NCI-H1092 (cell line): ENCODE results near the gene DCLK2.

Experiments
- DNase-seq: peaks from one replicate; lab custom pipeline; 2025; lab: John Stamatoyannopoulos, UW

Gene DCLK2

DNA sequence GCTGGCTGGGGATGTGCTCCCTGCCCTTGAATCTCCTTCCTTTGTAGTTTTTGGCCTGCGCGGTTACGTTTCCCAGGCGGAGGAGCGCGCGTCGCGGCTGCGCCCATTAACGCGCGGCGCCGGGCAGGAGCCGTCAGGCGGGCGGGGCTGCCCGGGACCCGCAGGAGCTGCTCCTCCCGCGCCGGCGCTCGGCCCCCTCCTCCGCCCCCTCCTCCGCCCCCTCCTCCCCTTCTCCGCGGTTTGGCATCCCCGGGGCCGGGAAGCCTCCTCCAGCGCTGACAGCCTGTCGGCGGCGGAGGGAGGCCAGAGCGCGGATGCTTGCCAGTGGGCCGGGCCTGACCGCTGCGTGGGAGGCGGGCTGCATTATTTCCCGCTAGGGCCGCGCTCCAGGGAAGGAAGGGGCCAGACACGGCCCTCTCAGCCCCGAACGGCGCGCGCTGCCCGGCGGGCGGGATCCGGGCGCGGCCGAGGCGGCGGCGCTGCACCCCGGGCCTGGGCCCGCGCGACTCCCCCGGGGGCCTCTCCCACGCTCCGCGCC lies at the start of gene DCLK2:
Gene DCLK2, plus strand, starts transcription at position 405 of the 538 bp plus-strand sequence. CDS start 583 bp downstream, outside the sequence.
- peak; percentile 52 for DNase-seq

DNA sequence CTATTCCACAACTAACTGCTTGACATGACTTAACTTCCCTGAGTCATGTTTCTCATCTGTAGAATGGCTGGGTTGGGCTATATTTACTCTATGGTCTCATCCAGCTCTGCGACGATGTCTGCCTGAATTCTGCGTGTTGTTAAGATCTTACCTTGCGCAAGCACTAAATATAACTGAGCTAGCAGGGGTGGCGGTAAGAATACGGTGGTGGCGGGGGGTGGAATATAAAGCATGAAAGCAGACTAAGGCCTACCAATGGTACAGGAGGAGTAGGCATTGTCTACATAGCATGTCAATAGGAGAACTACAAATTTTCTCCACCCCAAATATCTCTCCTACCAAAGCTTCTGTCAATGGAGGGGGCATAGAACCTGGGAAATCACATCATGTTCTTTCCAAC lies 45.7 kb upstream of the DCLK2 start:
- no peak for DNase-seq

DNA sequence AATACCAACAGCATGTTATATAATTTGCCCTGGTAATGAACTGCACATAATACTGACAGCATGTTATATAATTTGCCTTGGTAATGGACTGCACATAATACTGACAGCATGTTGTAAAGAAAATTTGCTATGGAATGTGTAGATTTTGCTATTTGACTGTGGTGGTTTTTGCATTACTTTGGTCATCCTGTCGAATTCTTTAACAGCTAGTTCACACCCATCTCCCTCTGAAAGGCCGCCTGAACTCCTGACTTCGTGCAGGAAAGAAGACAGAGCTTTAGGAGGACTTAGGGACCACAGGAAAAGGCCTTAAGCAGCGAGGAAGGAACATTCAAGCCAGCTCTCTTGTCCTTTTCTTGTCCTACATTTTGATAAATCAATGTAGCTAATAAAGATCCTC lies 45.2 kb upstream of the DCLK2 start:
- no peak for DNase-seq

DNA sequence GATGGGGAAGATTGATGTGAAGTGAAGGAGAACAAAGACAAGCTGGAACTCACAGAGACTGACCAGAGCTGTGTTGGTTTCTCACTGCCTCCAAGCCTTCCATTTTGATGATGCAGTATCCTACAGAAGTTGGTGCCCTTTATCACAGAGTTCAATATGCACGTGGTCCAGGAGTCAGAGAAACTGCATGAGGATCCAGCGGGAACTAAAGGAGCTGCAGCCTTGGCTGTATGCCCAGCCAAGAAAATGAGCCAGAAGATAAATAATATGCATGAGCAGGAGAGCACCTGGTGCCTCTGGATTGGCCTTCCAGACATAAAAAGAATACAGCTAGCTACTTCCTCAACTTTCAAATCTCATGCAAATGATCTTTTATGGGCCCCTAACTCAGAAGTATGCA lies 44.3 kb upstream of the DCLK2 start:
- DNase-seq, result peak; percentile 16

DNA sequence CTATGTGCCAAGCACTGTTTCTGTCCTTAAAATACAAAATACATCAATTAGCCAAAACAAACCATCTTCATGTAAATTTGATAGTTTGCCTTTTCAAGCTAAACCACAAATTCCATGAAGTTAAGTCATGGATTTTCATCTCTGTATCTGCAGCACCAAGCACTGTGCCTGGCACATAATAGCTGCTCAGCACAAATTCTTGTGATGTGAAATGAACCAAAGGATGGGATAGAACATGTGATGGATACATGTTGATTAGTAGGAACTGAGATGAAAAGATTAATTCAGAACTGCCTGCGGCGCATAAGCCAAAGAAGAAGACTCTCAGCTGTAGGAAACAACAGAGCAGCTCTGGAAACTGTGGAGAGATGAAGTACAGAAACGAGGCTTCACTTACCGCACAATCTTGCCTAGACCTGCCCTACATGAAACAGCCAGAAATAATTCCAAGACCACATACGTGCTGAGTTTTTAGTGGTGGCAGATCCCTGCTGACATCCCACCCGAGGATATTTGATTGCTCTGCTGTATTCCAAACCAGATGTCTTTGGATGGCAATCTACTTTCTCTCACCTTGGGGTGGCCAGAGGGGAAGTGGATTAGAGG lies 40.9 kb upstream of the DCLK2 start:
- DNase-seq, result no peak

DNA sequence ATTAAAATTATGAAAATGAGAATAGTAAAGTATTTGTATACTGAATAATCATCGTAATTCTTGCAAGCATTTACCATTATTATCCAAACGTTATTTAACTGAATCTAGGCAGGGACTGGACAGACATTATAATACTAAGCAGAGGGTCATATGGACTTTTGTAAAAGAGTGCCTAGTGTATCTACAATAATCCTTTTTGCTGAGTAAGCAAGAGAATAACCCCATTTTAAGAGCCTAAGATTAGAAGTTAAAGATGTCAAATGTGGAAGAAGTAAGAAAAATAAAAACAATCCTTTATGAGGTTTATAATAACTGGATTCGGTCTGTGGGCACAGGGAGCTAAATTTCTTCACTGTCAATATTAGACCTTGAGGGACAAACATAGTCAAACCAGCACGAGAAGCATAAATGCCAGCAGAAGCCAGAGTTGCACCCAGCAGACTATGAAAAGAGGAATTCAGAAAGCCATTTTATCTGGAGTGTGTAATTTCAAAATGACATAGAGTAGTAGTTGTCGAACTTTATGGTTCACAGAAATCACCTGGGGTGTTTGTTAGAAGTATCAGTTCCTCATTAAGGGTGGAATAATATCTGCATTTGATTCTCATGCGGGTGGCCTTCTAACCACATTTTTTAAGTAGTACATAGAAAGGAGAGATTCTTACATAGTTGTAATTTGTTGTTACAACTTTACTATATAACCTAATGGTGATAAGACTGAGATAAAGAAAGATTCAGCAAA lies 39.7 kb upstream of the DCLK2 start:
- DNase-seq, result no peak

DNA sequence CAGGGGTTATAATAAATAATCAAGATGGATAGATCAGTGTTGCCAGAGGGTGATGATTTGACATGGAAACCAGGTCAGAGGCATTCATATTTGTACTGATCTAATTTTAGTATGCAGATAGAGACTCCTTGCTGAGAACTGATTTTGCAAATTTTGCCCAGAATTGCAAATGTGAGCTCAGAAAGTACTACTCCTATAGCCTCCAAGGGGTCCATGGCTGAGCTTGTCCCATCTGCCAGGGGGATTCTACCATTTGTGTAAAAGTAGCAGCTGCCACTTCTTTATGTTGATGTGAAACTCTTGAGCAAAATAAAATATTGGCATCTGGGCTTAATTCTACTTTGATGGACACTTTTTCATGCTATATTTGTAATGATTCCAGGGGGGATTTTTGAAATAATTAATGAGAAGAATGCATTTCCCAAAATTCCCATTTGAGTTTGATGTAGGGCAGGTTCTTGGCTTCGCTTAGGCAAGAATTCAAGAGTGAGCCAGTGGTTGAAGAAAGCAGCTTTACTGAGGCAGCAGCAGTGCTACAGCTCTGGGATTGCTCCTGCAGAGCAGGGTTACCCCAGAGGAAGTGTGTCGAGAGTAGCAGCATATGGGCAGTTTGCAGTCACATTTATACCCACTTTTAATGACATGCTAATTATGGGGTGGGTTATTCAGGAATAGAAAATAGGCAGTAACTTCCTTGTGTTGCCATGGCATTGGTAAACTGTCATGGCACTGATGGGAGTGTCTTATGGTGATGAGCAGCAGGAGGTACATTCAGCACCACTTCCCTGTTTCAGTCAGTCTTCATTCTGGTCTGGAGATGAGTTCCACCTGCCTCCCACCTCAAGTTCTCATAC lies 38.7 kb upstream of the DCLK2 start:
- DNase-seq, result no peak

DNA sequence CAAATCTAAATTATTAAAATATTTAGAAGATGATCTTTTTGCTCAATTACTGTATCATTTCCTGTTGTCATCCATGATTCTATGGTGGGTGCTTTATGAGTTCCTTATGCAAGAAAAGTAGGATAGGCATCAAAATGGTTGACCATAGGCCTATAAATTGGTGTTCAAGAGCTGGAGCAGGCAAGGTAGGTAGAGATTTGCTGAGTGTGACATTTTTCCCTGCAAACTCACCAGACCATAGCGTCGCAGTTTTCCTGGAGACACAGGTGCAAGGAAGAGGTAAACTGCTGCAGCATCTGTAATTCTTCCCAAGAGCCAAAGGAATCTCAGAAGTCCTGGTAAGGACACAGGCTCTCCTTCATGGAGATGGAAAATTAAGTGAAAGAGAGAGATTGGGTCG lies 33.7 kb upstream of the DCLK2 start:
- no peak for DNase-seq

DNA sequence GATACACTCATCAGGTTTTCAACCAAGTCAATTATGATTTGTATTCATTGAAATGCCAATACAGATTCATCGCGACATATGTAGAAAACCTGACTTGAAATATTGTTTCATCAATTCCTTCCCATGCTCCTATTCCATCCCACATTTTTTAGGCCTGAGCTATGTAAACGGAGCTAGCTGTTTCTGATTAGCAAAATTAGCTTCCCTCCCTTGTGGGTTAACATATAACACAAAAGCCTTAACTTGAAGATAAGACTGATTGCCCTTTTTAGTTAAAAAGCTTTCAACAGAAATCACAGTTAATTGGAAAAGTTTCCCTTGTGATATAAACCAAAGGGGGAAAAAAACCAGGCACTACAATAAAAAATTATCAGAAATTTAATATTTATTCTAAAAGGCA lies 32.8 kb upstream of the DCLK2 start:
- no peak for DNase-seq

DNA sequence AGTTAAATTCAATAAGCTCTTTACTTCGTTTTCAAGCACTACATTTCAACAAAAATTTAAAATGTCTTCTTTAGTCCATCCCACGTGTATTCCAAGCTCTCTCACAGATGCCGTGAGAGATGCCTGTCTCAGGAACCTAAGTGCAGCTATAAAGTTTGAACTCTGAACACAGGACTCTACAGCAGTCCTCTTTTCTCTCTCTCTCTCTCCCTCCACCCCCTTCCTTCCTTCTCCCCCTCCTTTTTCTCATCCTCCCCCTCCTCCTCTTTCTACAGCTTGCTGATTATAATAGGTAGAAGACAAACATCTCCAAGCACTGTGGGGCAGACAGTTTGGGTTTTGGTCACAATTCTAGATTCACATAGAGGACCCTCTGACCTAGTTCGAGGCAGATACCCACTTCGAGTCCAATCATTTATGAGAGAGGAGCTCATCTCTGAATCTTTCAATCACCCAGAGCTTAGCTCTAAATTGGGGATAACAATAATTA lies 31.5 kb upstream of the DCLK2 start:
- no peak for DNase-seq

DNA sequence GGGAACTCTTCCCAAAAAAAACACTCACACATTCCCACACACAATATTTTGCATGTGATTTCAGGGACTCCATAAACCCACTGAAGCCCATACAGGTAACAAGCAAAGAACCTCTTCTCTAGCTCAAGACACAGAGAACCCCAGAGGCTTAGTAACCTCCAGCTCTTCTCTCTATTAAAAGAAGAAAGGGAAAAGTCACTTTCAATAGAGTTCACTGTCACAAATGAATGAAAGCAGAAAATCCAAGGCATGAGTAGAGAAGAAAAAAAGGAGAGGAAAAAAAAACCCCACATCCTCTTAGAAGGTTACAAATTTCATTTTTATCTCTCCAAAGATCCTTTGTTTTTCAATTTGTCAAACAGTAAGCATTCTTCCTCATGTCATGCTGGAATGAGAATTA lies 30.7 kb upstream of the DCLK2 start:
- no peak for DNase-seq

DNA sequence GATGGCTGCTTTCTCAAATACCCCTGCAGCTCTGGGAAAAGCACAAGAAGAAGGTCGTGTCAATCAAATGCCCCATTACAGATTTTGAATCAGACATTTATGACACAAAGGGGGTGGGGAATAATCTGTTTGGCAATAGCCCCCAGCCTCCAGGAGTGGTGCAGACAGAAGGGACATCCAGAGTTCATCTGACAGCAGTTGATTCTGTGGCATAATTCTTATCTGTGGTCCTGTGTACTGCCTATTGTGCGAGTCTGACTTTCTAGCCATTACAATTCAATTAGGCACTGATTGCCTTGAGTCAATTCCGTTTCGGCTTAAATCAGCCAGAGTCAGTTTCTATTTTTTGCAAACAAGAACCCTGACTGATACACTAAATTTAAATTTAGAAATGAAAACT lies 28.6 kb upstream of the DCLK2 start:
- DNase-seq, result no peak

DNA sequence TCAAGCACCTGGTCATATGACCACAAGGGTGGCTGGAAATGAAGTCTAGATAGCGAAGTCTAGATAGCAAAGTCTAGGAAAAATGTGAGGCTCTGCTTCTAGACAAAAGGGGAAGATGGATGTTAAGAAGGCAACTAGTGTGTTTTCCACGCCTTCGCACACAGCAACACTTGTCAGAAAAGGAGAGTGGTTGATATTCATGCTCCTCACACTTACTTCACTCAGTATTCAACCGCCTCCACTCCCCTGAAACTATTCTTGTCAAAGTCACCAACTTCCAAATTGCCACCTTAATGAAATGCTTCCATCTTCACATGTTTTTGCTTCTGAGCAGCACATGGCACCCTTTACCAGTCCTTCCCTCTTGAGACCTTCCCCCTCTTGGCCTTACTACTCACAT lies 27.7 kb upstream of the DCLK2 start:
- no peak for DNase-seq

DNA sequence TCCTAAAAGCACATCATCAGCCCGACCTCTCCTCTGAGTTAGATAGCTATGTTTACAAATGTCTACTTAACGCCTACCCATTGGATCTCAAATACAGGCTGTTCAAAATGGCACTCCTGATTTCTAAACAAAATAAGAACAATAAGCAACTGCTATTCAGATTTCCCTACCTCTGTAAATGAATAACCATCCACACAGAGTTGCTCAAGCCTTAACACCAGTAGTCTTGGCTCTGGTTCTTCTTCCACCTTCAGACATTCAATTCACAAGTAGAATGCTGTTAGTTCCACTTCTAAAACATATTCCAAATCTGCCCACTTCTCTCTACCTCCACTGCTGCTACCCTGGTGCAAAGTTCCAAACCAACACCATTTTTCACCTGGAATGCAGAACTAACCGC lies 27.1 kb upstream of the DCLK2 start:
- no peak for DNase-seq

DNA sequence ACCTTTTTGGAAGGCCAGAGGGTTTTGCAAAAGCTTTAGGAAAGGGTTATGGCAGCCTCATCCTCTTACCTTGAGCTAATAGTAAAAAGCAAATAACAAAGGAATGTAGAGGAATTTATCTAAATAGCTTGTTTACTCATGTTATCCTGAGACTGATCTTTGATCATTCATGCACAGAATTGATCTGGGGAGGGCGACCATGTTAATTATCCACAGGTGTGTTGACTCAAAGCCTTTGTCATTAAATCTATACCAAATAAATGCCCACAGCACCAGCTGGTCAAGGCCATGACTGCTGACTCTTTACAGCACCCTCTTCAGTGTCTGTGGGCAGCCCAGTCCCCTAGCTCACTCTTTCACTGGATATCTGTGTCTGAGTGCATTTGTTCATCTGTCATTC lies 22.8 kb upstream of the DCLK2 start:
- DNase-seq, result no peak

DNA sequence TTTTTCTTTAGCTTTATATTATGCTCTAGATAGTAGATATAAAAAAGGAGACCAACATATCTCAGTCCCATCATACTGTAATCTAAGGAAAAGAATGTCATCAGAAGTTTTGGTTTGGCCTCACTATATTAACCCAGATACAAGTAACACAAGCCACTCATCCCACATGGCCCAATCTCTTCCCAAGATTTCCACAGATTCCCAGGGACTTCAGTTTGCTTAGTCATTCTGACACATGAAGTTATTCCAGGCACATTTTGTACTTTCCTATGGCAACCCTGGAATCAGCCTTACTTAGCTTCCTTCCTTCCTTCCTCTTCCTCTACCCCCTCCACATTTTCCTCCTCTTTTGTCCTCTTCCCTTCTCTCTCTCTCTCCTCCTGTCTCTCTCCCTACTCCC lies 21.7 kb upstream of the DCLK2 start:
- DNase-seq, result no peak

DNA sequence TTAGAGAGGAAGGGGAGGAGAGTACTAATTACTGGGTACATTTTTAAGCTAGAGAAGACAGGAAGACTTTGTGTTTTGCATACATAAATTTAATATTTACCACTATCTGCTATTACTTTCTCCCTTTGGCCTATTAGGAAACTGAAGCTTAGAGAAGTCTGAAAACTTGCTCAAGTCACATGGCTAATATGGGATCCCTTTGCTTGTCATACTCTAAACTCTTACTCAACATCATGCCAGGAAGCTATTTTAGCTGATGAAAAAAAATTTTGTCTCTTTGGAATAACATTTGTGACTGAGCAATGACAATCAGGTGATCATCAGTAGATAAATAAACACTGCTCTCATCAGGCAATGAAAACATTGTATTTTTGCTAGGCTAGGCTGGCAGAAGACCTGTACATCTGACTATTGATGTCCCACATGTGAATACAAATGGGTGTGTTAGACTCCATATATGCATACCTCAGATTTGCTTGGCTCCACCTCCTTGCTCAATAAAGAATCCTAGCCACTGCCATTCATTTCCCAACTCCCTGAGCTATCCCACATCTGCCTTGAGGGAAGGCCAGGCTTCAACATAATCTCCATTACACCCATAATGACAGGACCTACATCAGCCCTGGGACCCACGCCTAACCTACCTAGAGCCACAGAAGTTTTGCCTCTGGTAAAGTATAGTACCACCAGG lies 17.0 kb upstream of the DCLK2 start:
- no peak for DNase-seq

DNA sequence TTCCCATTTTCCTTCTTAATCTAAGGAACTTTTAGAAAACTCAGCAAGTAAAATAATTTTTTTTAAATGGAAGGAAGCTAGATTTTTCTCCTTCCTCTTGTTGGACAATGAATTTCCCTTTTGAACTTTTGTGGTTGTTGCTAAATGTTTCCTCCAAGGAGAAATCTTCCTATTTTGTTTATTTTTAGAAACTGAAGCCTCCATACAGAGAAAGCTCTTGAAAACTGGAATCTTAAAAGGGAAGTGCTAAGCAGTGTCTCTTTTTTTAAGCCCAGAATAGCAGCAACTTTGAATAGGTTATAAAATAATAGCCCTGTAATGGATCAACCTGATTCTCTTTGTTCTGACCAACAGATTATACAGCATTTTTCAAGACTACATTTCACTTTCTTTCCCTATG lies 15.1 kb upstream of the DCLK2 start:
- DNase-seq, result no peak

DNA sequence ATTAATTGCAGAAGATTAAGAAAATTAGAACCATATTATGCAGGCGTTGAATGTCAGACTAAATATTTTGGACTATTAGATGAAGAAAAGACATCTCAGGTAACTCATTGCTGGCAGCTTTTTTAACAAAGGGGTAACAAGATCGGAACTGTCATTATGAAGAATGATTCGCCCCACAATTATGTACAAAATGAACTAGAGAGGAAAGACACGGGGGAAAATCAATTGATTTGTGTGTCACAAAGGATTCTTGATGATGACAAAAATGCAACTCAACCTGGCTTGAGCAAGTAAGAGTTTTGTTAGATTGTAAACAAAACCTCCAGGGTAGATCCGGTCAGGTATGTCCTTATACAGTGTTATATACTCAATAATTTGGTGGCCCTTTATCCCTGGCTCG lies 12.5 kb upstream of the DCLK2 start:
- no peak for DNase-seq

DNA sequence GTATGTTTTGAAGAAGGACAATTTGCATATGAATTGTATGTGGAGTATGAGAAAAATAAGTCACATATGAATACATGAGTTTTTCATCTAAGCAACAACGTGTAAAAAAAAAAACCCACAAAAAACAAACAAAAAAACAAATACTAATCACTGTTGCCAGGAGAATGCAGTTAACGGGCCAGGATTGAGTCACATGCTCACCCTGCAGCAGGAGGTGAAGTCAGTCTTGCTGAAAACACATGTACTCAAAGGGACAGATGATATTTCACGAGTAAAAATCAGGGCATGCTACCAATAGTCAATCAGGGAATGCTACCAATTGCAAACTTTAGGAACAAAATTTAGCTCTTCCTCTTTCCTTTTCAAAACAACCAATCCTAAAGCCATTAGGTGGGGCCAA lies 10.4 kb upstream of the DCLK2 start:
- no peak for DNase-seq

DNA sequence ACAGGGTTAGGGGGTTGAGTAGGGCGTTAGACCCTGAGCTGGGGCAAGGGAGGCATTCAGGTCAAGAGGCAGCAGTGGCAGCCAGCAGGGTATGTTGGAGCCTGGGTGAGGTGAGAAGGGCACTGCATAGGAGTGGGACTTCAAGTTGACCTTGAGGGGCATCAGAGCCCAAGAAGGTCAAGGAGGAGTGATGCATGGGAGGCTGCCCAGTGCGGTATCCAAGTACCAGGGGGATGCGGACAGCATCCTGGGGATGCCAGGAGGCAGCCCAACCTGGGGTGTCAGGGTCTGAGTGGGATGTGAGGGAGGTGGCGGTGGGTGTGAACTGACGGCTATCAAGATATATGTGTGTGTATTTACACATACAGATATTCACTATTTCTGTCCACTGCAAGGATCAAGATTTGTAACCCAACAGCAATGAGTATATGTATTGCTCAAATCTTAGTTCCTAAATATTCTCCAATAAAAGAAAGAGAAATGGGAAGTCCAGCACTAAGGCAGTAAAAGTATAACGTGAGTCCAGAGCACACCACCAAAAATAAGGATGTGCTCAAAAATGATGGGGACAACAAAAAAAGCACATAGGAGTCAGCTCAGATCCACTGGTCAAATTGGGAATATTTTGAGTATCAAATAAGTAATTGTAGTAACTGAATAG lies 9.8 kb upstream of the DCLK2 start:
- no peak for DNase-seq

DNA sequence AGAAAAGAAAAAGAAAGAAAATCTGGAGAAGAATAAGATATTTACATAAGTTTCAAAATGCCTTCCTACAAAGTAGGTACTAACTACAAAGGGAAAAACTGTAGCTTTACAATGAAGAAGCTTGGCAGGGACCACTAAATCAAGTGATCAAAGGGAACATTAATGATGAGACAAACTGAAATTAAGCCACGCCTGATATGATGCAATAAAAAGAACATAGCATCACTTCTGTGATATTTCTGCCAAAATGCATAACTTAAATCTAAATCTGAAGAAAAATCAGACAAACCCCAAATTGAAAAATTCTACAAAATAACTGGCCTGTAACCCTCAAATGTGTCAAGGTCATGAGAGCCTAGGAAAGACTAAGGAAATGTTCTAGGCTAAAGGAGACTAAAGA lies 8.9 kb upstream of the DCLK2 start:
- no peak for DNase-seq
